Measurements from ENCODE around the gene TMCO5A.

Gene TMCO5A

DNA sequence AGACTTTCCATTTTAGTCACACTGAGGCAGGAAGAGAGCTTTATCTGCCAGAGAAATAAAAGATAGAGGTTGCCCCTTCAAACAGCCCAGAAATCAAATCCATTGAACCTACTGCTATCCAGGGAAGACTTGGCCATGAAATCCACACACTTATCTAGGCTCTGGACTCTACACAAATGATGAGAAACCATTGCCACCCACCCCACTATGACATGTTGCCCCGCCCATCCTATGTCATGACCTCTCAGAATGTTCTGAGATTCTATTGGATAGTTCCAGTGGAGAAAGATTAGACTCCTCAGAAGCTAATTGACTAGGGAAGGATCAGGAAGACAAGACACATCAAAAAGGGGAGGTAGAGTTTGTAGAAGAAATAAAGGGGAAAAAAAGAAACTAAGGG is at the start of gene TMCO5A:
TMCO5A (plus strand) TSS at position 301 of the 400 bp plus-strand sequence. CDS start 1,684 bp downstream, outside the sequence.
- DNase-seq (ENCODE audit: low read depth): no peak
- TF ChIP-seq, protein P1, sequence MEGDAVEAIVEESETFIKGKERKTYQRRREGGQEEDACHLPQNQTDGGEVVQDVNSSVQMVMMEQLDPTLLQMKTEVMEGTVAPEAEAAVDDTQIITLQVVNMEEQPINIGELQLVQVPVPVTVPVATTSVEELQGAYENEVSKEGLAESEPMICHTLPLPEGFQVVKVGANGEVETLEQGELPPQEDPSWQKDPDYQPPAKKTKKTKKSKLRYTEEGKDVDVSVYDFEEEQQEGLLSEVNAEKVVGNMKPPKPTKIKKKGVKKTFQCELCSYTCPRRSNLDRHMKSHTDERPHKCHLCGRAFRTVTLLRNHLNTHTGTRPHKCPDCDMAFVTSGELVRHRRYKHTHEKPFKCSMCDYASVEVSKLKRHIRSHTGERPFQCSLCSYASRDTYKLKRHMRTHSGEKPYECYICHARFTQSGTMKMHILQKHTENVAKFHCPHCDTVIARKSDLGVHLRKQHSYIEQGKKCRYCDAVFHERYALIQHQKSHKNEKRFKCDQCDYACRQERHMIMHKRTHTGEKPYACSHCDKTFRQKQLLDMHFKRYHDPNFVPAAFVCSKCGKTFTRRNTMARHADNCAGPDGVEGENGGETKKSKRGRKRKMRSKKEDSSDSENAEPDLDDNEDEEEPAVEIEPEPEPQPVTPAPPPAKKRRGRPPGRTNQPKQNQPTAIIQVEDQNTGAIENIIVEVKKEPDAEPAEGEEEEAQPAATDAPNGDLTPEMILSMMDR (conservative IDR thresholded peaks at IDR 0.05; ENCODE audit: low read depth, low read length): no peak
- no peak within 1 kb of the TSS for H3K4me3 ChIP-seq (ENCODE audit: low read length)

GRCh38 chr15:37885651-37886050 is 48.8 kb upstream of the TMCO5A start:
- no peak for DNase-seq (ENCODE audit: low read depth)
- TF ChIP-seq, protein P1 (conservative IDR thresholded peaks at IDR 0.05; ENCODE audit: low read depth, low read length): no peak
- no peak overlapping the region for H3K4me3 ChIP-seq (ENCODE audit: low read length)

GRCh38 chr15:37888356-37888755 is 46.1 kb upstream of the TMCO5A start:
- TF ChIP-seq, protein P1 (conservative IDR thresholded peaks at IDR 0.05; ENCODE audit: low read depth, low read length): no peak
- DNase-seq (ENCODE audit: low read depth): no peak
- no peak overlapping the region for H3K4me3 ChIP-seq (ENCODE audit: low read length)

- TF ChIP-seq, protein P1 (conservative IDR thresholded peaks at IDR 0.05; ENCODE audit: low read depth, low read length): peak; percentile 93
These were observed 42.6 kb upstream of the TMCO5A start for GRCh38 chr15:37891766-37892368.

GRCh38 chr15:37893309-37893708 is 41.1 kb upstream of the TMCO5A start:
- TF ChIP-seq, protein P1 (conservative IDR thresholded peaks at IDR 0.05; ENCODE audit: low read depth, low read length): no peak
- no peak for DNase-seq (ENCODE audit: low read depth)
- H3K4me3 ChIP-seq (ENCODE audit: low read length): no peak overlapping the region

More at GRCh38 chr15:37891766-37892368, 42.6 kb upstream of the TMCO5A start:
- no peak overlapping the region for H3K4me3 ChIP-seq (ENCODE audit: low read length)
- no peak for DNase-seq (ENCODE audit: low read depth)

DNA sequence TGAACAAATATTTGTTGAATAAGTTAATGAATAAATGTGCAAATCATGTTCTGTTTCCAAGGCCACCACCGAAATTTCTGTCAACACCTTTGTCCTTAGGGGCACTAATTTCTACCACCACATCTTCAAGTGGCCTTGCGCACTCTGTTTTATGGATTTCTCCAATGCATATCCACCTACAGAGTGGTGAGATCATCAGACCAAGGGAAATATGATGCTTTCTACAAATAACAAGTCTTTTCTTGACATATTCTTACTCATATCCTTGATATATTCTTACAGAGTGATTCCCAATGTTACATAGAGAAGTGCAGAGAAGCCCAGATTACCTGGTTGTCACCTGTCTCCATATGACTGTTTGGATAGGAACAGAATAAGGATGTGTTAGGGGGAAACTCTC is 36.1 kb upstream of the TMCO5A start:
- no peak for DNase-seq (ENCODE audit: low read depth)
- TF ChIP-seq, protein P1 (conservative IDR thresholded peaks at IDR 0.05; ENCODE audit: low read depth, low read length): no peak
- no peak overlapping the region for H3K4me3 ChIP-seq (ENCODE audit: low read length)

Data from retinal pigment epithelial cell (primary cell).